H1 (cell line): ENCODE measurements around the gene DAZAP1.

Experiments
- CTCF ChIP-seq, 3 experiments: IDR thresholded peaks; 1 replicate in 2 of 3; 2 replicates in 1 of 3; pipeline versions ENCODE4 v1.5.1 to v1.6.1; 2011; ENCODE audit warnings: low read length in 3 of 3, mild to moderate bottlenecking in 3 of 3, inconsistent platforms in 2 of 3, low read depth in 1 of 3, moderate library complexity in 1 of 3; ENCODE audit not compliant: insufficient read depth in 1 of 3; ENCODE audit errors: control extremely low read depth in 1 of 3
- MAX ChIP-seq: IDR thresholded peaks from 2 replicates; pipeline ENCODE4 v1.6.1; 2012; ENCODE audit warnings: inconsistent platforms
- POLR2A ChIP-seq, 2 experiments: IDR thresholded peaks; 1 replicate in 1 of 2; 2 replicates in 1 of 2; pipeline ENCODE4 v1.6.1; 2011; ENCODE audit warnings: low read depth in 2 of 2, low read length in 2 of 2, mild to moderate bottlenecking in 2 of 2; ENCODE audit errors: control extremely low read depth in 1 of 2
- POLR2AphosphoS5 ChIP-seq: IDR thresholded peaks from 2 replicates; pipeline ENCODE4 v1.6.1; 2011; ENCODE audit warnings: low read depth, low read length
- RAD21 ChIP-seq, 2 experiments: IDR thresholded peaks in 1 of 2; conservative IDR thresholded peaks in 1 of 2; 2 replicates each; pipeline ENCODE4 v1.6.1; 2011; ENCODE audit warnings: low read depth in 2 of 2, low read length in 2 of 2, improper control_type of control experiment in 1 of 2, inconsistent platforms in 1 of 2, mild to moderate bottlenecking in 1 of 2, moderate library complexity in 1 of 2

GRCh38 chr19:1363599-1363998, 43.8 kb upstream of the DAZAP1 start:
- TF ChIP-seq CTCF (IDR thresholded peaks at IDR 0.05; ENCODE audit: control extremely low read depth in 1 of 3, insufficient read depth in 1 of 3, low read depth in 1 of 3, low read length in 3 of 3): no peak
- no peak for TF ChIP-seq POLR2A (IDR thresholded peaks at IDR 0.05; ENCODE audit: control extremely low read depth in 1 of 2, low read depth in 2 of 2, low read length in 2 of 2)
- TF ChIP-seq POLR2AphosphoS5: no peak
- TF ChIP-seq MAX: no peak
- TF ChIP-seq RAD21 (IDR thresholded peaks at IDR 0.05 in 1 of 2, conservative IDR thresholded peaks at IDR 0.05 in 1 of 2; ENCODE audit: low read depth in 2 of 2, low read length in 2 of 2): no peak
